ENCODE results near the gene CABP1.

DNA sequence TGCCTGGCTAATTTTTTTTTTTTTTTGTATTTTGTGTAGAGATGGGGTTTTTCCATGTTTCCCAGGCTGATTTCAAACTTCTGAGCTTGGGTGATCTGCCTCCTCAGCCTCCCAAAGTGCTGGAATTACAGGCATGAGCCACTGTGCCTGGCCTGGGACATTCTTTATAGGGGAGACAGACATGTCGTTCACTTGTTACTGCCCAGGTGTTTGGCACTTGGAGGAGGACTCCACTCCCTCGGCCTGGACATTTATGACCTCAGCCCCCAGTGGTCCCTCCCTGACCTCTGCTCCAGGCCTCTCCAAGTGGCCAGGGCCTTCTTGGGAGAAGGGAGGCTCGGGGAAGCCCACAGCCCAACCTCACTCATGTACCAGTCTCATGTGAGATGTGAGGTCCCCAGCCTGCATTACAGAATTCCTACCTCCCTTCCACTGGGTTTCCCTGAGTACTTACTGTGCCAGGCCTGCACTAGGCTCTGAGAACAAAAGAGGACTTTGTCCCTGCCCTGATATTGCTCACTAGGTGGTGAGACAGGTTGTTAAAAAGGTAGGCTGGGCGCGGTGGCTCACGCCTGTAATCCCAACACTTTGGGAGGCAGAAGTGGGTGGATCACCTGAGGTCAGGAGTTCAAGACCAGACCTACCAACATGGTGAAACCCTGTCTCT is 49.6 kb upstream of the CABP1 start:
- TF ChIP-seq, protein P1, sequence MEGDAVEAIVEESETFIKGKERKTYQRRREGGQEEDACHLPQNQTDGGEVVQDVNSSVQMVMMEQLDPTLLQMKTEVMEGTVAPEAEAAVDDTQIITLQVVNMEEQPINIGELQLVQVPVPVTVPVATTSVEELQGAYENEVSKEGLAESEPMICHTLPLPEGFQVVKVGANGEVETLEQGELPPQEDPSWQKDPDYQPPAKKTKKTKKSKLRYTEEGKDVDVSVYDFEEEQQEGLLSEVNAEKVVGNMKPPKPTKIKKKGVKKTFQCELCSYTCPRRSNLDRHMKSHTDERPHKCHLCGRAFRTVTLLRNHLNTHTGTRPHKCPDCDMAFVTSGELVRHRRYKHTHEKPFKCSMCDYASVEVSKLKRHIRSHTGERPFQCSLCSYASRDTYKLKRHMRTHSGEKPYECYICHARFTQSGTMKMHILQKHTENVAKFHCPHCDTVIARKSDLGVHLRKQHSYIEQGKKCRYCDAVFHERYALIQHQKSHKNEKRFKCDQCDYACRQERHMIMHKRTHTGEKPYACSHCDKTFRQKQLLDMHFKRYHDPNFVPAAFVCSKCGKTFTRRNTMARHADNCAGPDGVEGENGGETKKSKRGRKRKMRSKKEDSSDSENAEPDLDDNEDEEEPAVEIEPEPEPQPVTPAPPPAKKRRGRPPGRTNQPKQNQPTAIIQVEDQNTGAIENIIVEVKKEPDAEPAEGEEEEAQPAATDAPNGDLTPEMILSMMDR (conservative IDR thresholded peaks at IDR 0.05; ENCODE audit: low read depth, low read length) = no peak
- no peak for TF ChIP-seq EZH2 (IDR thresholded peaks at IDR 0.05; ENCODE audit: borderline replicate concordance, low read depth, low read length, poor library complexity, severe bottlenecking)

Measured in A673 (cell line).